Astrocyte (in vitro differentiated cells and primary cell): ENCODE results near the gene PTPN4.

Source experiments
- CTCF ChIP-seq: IDR thresholded peaks from 2 replicates; pipeline ENCODE4 v1.5.1; 2011; ENCODE audit warnings: low read depth, mild to moderate bottlenecking, inconsistent platforms, low read length, moderate library complexity; ENCODE audit not compliant: insufficient read depth
- EZH2 ChIP-seq: IDR thresholded peaks from 2 replicates; pipeline ENCODE4 v1.6.1; 2012; ENCODE audit warnings: mild to moderate bottlenecking, low read length, inconsistent platforms; ENCODE audit not compliant: insufficient read depth

DNA sequence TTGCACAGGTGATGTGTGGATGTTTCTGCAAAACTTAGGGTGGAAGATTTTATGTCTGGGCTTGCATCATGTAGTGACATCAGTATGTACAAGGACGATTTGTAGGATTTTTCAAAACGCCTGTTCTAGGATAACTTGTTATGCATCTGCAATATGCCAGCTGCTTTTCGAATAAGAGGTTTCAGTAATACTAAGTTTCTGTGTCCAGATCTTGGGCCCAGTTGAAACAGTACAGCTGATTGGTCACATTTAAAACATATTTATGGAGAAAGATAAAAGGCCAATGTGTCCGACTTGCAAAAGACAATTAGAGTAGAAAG, 1.2 kb downstream of the PTPN4 start:
- TF ChIP-seq CTCF (no peak), EZH2 (no peak)
